ENCODE measurements around the gene SF3B3. TPM values are rescaled to one million over a fixed set of nuclear protein-coding genes. Genes with fewer than 3 reads are reported as not detected.
"Not testable (repeated sequence)": the region's sequence is repeated elsewhere in the genome, so short reads cannot be mapped to it uniquely, and the experiment has no call there.

The SF3B3 gene
- total and polyA plus RNA-seq, 2 donors, result 103 TPM

DNA sequence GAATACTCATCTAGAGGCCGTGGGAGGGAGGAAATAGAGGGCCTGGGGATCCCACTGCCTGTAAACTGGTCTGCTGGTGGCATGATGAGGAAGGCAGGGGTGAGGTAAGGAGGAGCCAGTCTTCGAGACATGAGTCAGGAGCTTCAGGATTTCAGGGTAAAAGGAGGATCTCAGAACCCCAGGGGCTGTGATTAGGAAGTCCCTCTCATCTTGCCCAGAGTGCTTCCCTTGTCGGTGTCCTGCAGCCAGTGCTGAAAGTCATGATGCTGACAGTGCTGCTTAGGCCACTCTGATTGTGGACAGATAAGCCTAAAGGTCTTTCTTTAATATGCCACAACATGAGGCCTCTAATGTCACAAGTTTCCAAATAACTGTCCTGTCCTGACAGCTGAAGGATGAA, 29.8 kb upstream of the SF3B3 start:
- Histone ChIP-seq H3K36me3 (ENCODE audit: insufficient read depth) (peaks cover 7% of the 10 kb centered on the region), H3K4me1 (ENCODE audit: insufficient read depth) (no peaks in the 10 kb centered on the region)

DNA sequence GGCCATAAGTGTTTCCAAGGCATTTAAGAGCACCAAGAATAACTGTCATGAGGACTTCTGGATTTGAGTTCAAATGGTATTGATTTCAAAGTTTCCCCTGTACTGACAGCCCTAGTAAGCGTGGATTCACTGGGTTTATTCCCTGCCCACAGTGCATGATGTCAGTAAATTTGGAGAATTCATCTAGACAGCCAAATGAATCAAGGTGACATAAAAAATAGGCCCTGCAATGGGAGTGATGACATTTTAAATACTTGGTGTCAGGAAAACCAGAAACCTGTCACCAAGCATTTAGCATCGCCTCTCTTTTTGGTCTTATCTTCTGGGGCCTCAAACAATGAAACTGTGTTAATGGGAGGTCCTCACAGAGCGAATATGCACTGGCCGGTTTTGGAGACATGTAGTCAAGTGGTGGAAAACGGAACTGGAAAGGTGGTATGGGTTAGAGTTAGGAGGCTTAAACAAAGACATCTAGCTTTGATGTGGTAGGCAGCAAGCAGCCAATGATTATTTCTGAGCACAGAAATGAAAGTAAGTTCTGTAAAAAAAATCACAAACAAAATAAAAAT, 29.3 kb upstream of the SF3B3 start:
- peaks cover 7% of the 10 kb centered on the region for H3K36me3 ChIP-seq (ENCODE audit: insufficient read depth)
- WGBS, result 60% methylated on average over 5 of the region's 5 CpGs
- H3K4me1 ChIP-seq (ENCODE audit: insufficient read depth), result no peaks in the 10 kb centered on the region
- no peak overlapping the region for H3K27ac ChIP-seq (ENCODE audit: low read depth)
- H3K4me3 ChIP-seq (ENCODE audit: low read depth, low read length), result no peak overlapping the region
- DNase-seq (ENCODE audit: extremely low spot score), result no peak

More for the DNA sequence above, 29.8 kb upstream of the SF3B3 start:
- Histone ChIP-seq H3K4me3 (ENCODE audit: low read depth, low read length) (no peak overlapping the region), H3K27ac (ENCODE audit: low read depth) (no peak overlapping the region)
- WGBS, result 88% methylated on average over 3 of the region's 3 CpGs
- DNase-seq (ENCODE audit: extremely low spot score), result no peak

DNA sequence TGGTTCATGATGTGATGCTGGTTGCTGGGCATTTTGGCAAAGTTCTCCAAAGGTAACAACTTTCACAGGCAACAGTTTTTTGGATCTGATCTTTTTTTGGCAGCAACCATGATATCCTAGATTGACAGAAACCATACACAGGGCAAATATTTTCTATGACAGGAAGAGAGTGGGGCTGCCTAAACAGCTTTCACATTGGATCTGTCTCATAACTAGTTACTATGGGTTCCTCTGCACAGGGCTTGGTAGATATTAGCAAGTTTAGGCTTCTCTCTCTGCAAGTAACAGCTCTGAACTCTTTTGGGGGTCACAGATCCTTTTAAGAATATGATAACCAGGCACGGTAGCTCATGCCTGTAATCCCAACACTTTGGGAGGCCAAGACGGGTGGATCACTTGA, 28.8 kb upstream of the SF3B3 start:
- no peak for DNase-seq (ENCODE audit: extremely low spot score)
- H3K27ac ChIP-seq (ENCODE audit: low read depth), result no peak overlapping the region
- peaks cover 10% of the 10 kb centered on the region for H3K36me3 ChIP-seq (ENCODE audit: insufficient read depth)
- WGBS, result 84% methylated on average over 2 of the region's 2 CpGs
- no peak overlapping the region for H3K4me3 ChIP-seq (ENCODE audit: low read depth, low read length)
- H3K4me1 ChIP-seq (ENCODE audit: insufficient read depth), result no peaks in the 10 kb centered on the region

DNA sequence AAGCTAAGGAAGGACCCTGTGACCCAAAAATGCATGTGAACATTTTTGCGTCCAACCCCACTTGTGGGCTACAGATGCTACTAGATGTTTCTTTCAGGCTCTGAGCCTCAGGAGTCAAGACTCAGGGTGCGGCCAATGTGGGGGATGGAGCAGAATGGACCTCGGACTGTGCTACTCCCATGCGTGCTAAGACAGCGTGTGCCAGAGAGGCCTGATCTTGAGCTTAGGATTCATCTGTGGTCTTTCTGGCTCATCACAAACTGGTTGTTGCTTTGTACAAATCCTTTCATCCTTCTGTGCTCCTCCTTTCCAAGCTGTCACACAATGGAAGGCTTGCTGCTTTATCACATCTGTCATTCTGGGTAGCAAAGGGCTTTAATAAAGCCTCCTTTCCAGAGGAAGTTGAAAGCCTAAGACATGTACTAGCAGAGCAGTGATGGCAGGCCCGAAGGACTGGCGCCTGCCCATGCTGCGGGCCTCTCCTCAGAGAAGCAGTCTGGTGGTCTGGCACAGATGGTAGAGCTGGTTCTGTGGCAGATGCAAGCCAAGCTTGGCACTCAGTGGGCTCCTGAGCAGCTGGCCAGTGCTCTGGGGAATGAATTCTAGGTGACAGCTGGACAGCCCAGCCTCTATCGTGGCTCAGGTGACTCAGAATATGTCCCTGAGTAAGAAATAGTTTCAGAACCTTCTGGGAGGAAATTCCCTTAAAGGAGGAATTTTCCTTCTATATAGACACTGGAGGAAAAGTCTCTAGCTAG, 28.0 kb upstream of the SF3B3 start:
- Histone ChIP-seq H3K27ac (ENCODE audit: low read depth) (no peak overlapping the region), H3K36me3 (ENCODE audit: insufficient read depth) (peaks cover 10% of the 10 kb centered on the region), H3K4me3 (ENCODE audit: low read depth, low read length) (no peak overlapping the region), H3K4me1 (ENCODE audit: insufficient read depth) (no peaks in the 10 kb centered on the region)
- DNase-seq (ENCODE audit: extremely low spot score), result no peak
- WGBS, result 94% methylated on average over 9 of the region's 9 CpGs

DNA sequence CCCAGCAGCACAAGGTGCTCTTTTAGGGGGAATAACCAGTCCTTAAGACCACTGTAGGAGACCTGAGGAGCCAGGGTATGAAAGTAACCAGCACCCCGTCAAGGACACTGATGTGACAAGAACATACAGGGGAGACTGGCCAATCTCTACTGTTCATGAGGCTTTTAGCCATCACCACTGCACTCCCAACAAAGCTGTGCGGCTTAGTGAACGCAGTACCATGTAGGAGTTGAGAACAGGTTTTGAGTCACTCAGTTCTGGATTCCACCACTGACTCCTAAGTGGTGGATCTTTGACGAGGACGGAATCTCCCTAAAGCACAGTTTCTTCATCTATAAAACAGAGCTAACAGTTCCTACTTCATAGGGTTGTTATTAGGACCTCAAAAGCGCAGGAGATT, 27.1 kb upstream of the SF3B3 start:
- no peak overlapping the region for H3K27ac ChIP-seq (ENCODE audit: low read depth)
- no peaks in the 10 kb centered on the region for H3K4me1 ChIP-seq (ENCODE audit: insufficient read depth)
- no peak overlapping the region for H3K4me3 ChIP-seq (ENCODE audit: low read depth, low read length)
- peaks cover 10% of the 10 kb centered on the region for H3K36me3 ChIP-seq (ENCODE audit: insufficient read depth)
- 93% methylated on average over 6 of the region's 6 CpGs for WGBS
- no peak for DNase-seq (ENCODE audit: extremely low spot score)

DNA sequence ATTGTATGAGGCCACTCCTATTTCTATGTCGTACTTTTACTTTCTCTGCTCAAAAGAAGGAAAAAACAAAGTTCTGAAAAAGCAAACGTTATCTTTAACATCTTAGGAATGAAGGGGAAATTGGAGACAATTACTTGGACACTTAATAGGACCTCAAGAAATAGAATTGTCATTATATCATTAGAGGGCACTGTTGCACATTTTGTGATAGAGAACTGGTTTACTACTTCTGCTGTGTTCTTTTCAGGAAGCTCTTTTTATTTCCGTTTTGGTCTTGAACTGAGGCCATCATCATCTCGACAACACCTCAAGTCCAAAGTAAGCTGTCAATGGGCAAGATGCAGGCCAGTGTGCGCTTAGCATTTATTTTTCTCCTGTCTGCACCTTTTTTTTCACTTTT, 14.9 kb upstream of the SF3B3 start:
- DNase-seq (ENCODE audit: extremely low spot score), result no peak
- peaks cover 1% of the 10 kb centered on the region for H3K36me3 ChIP-seq (ENCODE audit: insufficient read depth)
- no peak overlapping the region for H3K4me3 ChIP-seq (ENCODE audit: low read depth, low read length)
- no peak overlapping the region for H3K27ac ChIP-seq (ENCODE audit: low read depth)
- WGBS, result 70% methylated on average over 5 of the region's 5 CpGs
- no peaks in the 10 kb centered on the region for H3K4me1 ChIP-seq (ENCODE audit: insufficient read depth)

DNA sequence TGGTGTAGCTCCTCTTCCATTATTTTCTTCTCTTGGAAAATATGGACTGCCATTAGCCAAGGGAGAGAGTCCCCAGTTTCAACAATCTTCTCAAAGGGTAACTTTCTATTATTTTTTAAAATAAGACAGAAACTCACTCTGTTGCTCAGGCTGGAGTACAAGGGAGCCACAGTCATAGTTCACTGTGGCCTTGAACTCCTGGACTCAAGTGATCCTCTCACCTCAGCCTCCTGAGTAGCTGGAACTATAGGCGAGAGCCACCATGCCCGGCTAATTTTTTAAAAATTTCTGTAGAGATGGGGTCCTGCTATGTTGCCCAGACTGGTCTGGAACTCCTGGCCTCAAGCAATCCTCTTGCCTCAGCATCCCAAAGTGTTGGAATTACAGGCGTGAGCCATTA, 13.4 kb upstream of the SF3B3 start:
- 99% methylated on average over 3 of the region's 3 CpGs for WGBS
- Histone ChIP-seq H3K4me3 (ENCODE audit: low read depth, low read length) (no peak overlapping the region), H3K4me1 (ENCODE audit: insufficient read depth) (no peaks in the 10 kb centered on the region), H3K27ac (ENCODE audit: low read depth) (no peak overlapping the region), H3K36me3 (ENCODE audit: insufficient read depth) (peaks cover 1% of the 10 kb centered on the region)
- DNase-seq (ENCODE audit: extremely low spot score), result no peak

DNA sequence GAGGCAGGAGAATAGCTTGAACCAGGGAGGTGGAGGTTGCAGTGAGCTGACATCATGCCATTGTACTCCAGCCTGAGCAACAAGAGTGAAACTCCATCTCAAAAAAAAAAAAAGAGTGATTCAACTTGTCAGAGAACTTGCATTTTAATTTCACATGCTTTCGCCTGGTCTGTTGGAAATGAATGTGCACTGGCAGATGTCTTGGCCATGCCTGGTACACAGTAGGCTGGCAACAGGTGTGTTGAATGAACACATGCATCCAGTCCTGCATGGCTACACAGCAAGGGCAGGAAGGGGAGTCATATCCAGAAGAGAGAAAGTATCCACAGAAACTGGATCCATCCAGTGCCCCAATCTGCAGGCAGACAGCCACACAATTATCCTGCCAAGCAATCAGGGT, 11.8 kb upstream of the SF3B3 start:
- no peaks in the 10 kb centered on the region for H3K4me1 ChIP-seq (ENCODE audit: insufficient read depth)
- WGBS, result 97% methylated on average over 1 of the region's 1 CpG
- peaks cover 1% of the 10 kb centered on the region for H3K36me3 ChIP-seq (ENCODE audit: insufficient read depth)
- no peak for DNase-seq (ENCODE audit: extremely low spot score)
- H3K4me3 ChIP-seq (ENCODE audit: low read depth, low read length), result no peak overlapping the region
- no peak overlapping the region for H3K27ac ChIP-seq (ENCODE audit: low read depth)

DNA sequence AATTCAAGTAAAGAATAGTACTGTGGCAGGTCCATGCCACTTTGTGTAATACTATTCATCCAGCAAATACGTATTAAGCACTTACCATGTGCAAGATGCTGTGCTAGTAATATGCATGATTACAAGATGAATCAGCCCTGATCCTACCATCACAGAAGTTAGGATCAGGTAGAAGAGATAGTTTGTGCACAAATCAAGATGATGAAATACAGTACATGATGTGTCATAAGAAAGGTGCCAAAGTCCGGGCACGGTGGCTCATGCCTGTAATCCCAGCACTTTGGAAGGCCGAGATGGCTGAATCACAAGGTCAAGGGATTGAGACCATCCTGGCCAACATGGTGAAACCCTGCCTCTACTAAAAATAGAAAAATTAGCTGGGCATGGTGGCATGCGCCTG, 11.2 kb upstream of the SF3B3 start:
- H3K4me3 ChIP-seq (ENCODE audit: low read depth, low read length), result no peak overlapping the region
- H3K27ac ChIP-seq (ENCODE audit: low read depth), result no peak overlapping the region
- no peaks in the 10 kb centered on the region for H3K4me1 ChIP-seq (ENCODE audit: insufficient read depth)
- 95% methylated on average over 5 of the region's 5 CpGs for WGBS
- DNase-seq (ENCODE audit: extremely low spot score), result no peak
- H3K36me3 ChIP-seq (ENCODE audit: insufficient read depth), result peaks cover 1% of the 10 kb centered on the region

DNA sequence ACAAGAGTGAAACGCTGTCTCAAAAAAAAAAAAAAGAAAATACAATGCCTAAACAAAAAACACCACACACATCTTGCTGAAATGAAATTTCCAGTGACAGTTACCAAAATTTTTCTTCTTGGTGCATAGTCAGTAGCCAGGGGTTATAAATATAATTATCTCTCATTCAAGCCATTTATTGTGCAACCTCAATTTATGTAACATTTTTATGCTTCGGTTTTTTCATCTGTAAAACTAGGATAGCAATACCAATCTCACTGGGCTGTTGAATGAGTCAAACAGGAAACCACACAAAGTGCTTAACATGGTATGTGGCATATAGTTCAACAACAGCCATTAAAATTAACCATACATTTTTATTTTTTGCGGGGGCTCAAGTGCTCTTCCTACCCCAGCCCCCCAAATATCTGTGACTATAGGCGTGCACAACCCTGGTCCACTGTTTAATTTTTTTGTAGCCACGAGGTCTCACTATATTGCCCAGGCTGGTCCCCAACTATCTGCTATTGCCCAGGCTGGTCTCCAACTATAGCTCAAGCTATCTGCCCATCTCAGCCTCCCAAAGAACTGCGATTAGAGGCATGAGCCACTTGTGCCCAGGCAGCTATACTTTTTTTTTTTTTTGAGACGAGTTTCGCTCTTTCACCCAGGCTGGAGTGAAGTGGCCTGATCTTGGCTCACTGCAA, 2.9 kb upstream of the SF3B3 start:
- Histone ChIP-seq H3K4me1 (ENCODE audit: insufficient read depth) (no peaks in the 10 kb centered on the region), H3K27ac (ENCODE audit: low read depth) (no peak overlapping the region), H3K4me3 (ENCODE audit: low read depth, low read length) (no peak overlapping the region), H3K36me3 (ENCODE audit: insufficient read depth) (no peaks in the 10 kb centered on the region)
- DNase-seq (ENCODE audit: extremely low spot score), result no peak
- 82% methylated on average over 8 of the region's 8 CpGs for WGBS

DNA sequence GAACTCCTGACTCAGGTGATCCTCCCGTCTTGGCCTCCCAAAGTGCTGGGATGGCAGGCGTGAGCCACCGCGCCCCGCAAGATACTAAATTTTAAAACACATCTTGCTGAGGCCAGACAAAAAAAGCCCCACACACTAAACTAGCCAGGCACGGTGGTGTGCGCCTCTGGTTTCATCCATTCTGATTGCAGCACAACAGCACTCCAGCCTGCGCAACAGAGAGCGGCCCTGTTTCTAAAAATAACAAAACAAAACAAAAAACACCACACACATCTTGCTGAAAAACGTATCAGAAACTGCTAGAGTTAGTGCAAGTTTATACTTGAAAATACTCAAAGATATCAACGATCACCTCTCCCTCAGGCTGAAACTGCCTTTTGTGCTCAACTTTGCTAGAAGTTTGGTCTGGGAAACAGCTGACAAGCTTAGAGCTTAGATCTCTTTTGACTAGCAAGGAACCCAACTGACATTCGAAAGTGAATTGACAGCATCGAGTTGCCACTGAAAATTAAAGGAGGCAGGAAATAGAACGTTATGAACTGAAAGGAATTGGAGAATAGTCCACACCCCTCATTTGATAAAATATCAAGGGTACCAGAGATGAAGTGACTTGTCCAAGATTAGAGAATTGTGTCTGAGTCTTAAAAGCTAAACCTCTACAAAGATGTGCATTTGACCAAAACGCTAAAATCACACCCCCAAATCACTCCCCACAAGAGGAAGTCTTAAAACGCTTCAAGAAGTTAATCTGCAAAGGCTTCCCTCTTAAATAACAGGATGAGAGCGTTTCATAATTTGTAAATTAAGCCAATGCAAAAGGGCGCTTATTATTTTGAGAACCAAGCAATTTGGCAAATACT, 1.2 kb upstream of the SF3B3 start:
- no peak for DNase-seq (ENCODE audit: extremely low spot score)
- Histone ChIP-seq H3K27ac (ENCODE audit: low read depth) (no peak overlapping the region), H3K36me3 (ENCODE audit: insufficient read depth) (peaks cover 1% of the 10 kb centered on the region), H3K4me3 (ENCODE audit: low read depth, low read length) (peak overlapping the region; percentile 64), H3K4me1 (ENCODE audit: insufficient read depth) (no peaks in the 10 kb centered on the region)
- WGBS, result 54% methylated on average over 18 of the region's 18 CpGs

DNA sequence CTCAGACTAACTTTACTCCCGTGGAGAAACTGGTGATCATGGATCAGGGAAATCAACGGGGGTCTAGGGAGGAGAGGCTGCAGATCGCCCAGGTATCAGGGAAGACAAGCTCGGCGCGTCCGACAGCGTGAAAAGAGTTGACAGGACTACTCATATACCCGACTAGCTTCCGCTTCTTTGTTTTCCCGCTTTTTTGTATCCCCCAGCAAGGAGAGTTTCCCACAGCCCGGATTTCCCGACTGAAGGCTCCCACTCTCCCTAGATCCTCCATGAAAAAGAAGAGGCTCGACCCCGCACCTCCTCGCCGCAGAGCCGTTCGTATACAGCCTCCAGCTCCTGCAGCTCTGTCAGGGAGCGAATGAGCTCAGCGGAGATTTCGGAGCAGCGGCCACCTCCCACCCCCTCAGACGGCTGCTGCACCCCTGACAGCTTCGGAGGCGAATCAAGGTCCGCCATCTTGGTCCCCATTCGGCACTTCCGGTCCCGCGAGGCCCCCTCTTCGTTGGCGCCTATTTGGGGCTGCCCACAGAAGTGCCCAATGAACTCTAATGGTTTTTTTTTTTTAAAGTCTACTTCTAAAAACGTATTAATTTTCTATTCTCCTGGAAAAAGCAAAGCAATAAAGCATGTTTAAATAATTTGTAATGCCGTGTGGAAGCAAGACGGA, 407 bp upstream of the SF3B3 start, which contains the start of gene COG4:
COG4 (minus strand) TSS at position 479 of the 667 bp plus-strand sequence; CDS start at position 468, 11 bp downstream.
- under 1% methylated on average over 36 of the region's 36 CpGs for WGBS
- peak; percentile 80 for DNase-seq (ENCODE audit: extremely low spot score)
- no peaks in the 10 kb centered on the region for H3K4me1 ChIP-seq (ENCODE audit: insufficient read depth)
- H3K4me3 ChIP-seq (ENCODE audit: low read depth, low read length), result peak within 1 kb of the TSS; percentile 64
- peak within 1 kb of the TSS; percentile 82 for H3K27ac ChIP-seq (ENCODE audit: low read depth)
- H3K36me3 ChIP-seq (ENCODE audit: insufficient read depth), result peaks cover 1% of the 10 kb centered on the region

DNA sequence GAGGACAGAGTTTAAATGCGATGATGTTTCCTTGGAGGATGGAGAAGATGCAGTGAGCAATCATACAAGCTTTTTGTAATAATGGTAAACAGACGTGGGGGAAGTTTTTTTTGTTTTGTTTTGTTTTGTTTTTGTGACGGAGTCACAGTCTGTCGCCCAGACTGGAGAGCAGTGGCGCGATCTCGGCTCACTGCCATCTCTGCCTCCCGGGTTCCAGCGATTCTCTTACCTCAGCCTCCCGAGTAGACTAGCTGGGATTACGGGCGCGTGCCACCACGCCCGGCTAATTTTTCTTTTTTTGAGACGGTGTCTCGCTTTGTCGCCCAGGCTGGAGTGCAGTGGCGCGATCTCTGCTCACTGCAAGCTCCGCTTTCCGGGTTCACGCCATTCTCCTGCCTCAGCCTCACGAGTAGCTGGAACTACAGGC, 796 bp downstream of the SF3B3 start:
- WGBS, result under 1% methylated on average over 24 of the region's 24 CpGs

More for the DNA sequence above, 796 bp downstream of the SF3B3 start:
- not testable (repeated sequence) for H3K4me1 ChIP-seq (ENCODE audit: insufficient read depth); H3K36me3 ChIP-seq (ENCODE audit: insufficient read depth); DNase-seq (ENCODE audit: extremely low spot score)
- Histone ChIP-seq H3K27ac (ENCODE audit: low read depth) (peak overlapping the region; percentile 82), H3K4me3 (ENCODE audit: low read depth, low read length) (peak overlapping the region; percentile 64)
